ENCODE data around the gene RBBP8NL. TPM values are rescaled to one million over a fixed set of nuclear protein-coding genes. Genes with fewer than 3 reads are reported as not detected.

The RBBP8NL gene
- total RNA-seq, 6 experiments from 2014 or later, result not detected

DNA sequence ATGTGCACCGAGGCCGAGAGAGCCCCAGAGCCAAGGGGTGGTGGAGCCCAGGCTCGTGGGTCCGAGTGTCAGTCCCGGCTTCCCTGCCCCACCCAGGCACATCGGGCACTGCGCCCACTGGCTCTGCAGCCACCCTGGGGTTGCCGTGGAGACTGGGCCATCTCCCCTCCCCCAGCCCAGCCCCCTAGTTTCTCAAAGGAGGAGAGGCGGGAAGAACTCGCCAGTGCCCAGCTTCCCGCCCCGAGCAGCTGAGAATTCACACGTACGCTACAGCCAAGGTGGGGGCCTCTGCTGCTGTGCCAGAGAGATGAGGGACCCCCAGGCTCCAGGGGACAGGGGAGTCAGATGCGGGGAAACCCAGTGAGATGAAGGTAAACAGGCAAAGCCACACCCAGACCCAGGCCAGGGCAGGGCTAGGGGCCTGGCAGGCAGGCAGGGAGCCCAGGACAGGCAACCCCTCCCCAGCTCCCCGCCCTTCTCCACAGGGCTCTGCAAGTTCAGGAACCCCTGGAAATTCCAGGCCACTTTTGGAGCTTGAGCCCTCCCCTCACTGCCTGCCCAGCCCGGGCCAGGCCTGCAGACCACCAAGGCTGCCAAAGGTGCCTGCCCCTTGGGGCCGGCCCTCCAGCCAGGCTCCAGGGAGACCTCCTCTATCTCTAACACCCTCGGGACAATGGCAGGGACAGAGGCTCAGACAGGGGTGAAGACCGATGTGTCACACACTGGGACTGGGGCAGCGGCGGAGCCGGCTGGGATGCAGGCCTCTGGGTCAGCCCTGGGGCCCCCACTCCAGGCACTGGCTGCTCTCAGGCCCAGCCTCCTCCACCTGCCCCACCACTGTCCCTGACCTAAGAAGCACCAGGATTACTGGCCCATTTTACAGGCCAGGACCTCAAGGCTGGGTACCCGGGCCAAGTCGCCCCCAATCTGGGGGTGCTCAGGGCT is 66.2 kb downstream of the RBBP8NL start:
- intact Hi-C loops (cut with DNase I), result no loop called here
- H3K27me3 ChIP-seq, result no peaks in the 10 kb centered on the region
- peaks cover 0 to 49% (median 24%) of the 10 kb centered on the region in 4 donors for H3K4me1 ChIP-seq
- ATAC-seq, result no peak
- no peak for TF ChIP-seq POLR2A (IDR thresholded peaks at IDR 0.05)
- TF ChIP-seq, protein P1, sequence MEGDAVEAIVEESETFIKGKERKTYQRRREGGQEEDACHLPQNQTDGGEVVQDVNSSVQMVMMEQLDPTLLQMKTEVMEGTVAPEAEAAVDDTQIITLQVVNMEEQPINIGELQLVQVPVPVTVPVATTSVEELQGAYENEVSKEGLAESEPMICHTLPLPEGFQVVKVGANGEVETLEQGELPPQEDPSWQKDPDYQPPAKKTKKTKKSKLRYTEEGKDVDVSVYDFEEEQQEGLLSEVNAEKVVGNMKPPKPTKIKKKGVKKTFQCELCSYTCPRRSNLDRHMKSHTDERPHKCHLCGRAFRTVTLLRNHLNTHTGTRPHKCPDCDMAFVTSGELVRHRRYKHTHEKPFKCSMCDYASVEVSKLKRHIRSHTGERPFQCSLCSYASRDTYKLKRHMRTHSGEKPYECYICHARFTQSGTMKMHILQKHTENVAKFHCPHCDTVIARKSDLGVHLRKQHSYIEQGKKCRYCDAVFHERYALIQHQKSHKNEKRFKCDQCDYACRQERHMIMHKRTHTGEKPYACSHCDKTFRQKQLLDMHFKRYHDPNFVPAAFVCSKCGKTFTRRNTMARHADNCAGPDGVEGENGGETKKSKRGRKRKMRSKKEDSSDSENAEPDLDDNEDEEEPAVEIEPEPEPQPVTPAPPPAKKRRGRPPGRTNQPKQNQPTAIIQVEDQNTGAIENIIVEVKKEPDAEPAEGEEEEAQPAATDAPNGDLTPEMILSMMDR (IDR thresholded peaks at IDR 0.05), result no peak
- no peak overlapping the region for H3K4me3 ChIP-seq
- peak; percentile 25 to 57 (median 50) for DNase-seq
- no peak overlapping the region for H3K27ac ChIP-seq
- WGBS (ENCODE audit: insufficient coverage, low coverage, low lambda C conversion rate, missing lambda C conversion rate), result 78% methylated on average over 8 of the region's 25 CpGs
- no peaks in the 10 kb centered on the region for H3K36me3 ChIP-seq
- H3K9me3 ChIP-seq, result no peaks in the 10 kb centered on the region

Other genes with a start within 250 kb of the RBBP8NL start
- gene MTG2, start 244.5 kb downstream of the RBBP8NL start, total RNA-seq, result 10 to 100 TPM; 27.0 to 45.6 (median 31.8) TPM
- gene HRH3, start 207.3 kb downstream of the RBBP8NL start, total RNA-seq, result not detected
- 10 to 100 TPM; 15.6 to 27.8 (median 21.2) TPM for gene OSBPL2, start 189.0 kb downstream of the RBBP8NL start, total RNA-seq
- 100 to 1,000 TPM in 2 of 6 experiments, 10 to 100 TPM in 4; 49.5 to 139 (median 55.7) TPM for gene ADRM1, start 124.5 kb downstream of the RBBP8NL start, total RNA-seq
- gene LAMA5, start 60.2 kb downstream of the RBBP8NL start, total RNA-seq, result 10 to 100 TPM; 30.3 to 80.8 (median 47.1) TPM
- gene RPS21, start 40.4 kb downstream of the RBBP8NL start, total RNA-seq, result 100 to 1,000 TPM; 339 to 696 (median 413) TPM
- 1 to 10 TPM; 1.4 to 2.9 (median 2.5) TPM for gene CABLES2, start 20.3 kb downstream of the RBBP8NL start, total RNA-seq
- under 1 TPM; 0.12 to 0.56 (median 0.26) TPM for gene GATA5, start 48.5 kb upstream of the RBBP8NL start, total RNA-seq
- gene SLCO4A1, start 215.0 kb upstream of the RBBP8NL start, total RNA-seq, result 1 to 10 TPM in 5 of 6 experiments, under 1 TPM in 1; 0.93 to 8.8 (median 4.3) TPM